Bronchus fibroblast of lung (primary cell): Measurements from ENCODE around the gene FGGY. TPM values are rescaled to one million over a fixed set of nuclear protein-coding genes. Genes with fewer than 3 reads are reported as not detected.

Experiments
- total RNA-seq: library from RNA; depleted of rRNA; stranded (reverse); fragments of >200 nt; gene quantifications from 2 replicates; pipeline ENCODE4 v1.2.3, GENCODE V29; 2015

Gene FGGY, protein sequence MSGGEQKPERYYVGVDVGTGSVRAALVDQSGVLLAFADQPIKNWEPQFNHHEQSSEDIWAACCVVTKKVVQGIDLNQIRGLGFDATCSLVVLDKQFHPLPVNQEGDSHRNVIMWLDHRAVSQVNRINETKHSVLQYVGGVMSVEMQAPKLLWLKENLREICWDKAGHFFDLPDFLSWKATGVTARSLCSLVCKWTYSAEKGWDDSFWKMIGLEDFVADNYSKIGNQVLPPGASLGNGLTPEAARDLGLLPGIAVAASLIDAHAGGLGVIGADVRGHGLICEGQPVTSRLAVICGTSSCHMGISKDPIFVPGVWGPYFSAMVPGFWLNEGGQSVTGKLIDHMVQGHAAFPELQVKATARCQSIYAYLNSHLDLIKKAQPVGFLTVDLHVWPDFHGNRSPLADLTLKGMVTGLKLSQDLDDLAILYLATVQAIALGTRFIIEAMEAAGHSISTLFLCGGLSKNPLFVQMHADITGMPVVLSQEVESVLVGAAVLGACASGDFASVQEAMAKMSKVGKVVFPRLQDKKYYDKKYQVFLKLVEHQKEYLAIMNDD
- total RNA-seq: 5.0 and 8.9 TPM in 2 replicates

DNA sequence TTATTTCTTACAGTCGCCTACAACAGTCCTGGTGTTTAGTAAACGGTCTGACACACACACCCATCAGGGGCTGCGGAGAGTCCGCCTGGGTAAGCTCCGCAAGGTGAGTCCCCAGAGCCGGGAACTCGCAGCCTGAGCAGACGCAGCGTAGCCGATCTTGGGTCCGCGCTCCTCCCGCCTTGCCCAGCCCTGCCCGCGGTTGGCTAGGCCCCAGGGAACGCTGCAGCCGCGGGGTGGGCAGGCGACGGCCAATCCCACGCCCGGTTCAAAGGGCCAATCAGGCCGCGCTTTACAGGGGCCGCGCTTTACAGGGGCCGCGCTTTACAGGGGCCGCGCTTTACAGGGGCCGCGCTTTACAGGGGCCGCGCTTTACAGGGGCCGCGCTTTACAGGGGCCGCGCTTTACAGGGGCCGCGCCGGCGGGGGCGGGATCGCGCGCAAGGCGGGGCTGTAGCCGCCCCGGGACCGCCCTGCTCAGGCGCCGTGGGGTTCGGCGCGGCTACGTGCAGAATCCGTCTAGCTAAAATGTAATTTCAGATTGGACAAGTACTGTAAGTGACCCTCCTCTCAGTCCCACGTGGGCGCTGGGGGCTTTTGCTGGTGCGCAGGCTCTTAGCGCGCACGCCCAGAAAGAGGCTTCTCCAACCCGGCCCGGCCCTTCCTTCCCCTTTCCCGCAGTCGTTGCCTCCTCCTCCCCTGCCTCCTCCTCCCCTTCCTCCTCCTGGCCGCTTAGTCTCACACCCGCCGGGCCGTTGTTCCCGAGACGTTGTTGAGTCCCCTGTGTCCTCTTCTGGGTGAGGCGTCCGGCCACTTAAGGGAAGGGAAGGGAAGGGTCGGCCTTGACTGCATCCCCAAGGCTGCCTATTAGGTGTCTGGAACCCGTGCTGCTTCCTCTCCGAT lies at the start of gene FGGY:
Gene FGGY, plus strand, starts transcription at position 737 of the 899 bp plus-strand sequence. CDS start 24,456 bp downstream, outside the sequence.

